Neural crest cell (in vitro differentiated cells): ENCODE data around the gene IMMT. TPM values are rescaled to one million over a fixed set of nuclear protein-coding genes. Genes with fewer than 3 reads are reported as not detected.

Experiments used
- DNase-seq: peaks from one replicate; pipeline ENCODE4 v3.0.0; 2021; ENCODE audit warnings: low read depth, mixed read lengths, low spot score
- H3K27ac Mint-ChIP-seq: one replicate; pipeline ENCODE4 v1.8.0; 2021; ENCODE audit warnings: mild to moderate bottlenecking, mixed read lengths; ENCODE audit not compliant: unreplicated experiment
- H3K27me3 Mint-ChIP-seq: 2 replicates; pipeline ENCODE4 v1.8.0; 2021; ENCODE audit warnings: low read depth, mild to moderate bottlenecking, mixed read lengths
- H3K36me3 Mint-ChIP-seq: 2 replicates; pipeline ENCODE4 v1.8.0; 2021; ENCODE audit warnings: low read depth, mild to moderate bottlenecking, mixed read lengths
- H3K4me1 Mint-ChIP-seq: 2 replicates; pipeline ENCODE4 v1.8.0; 2021; ENCODE audit warnings: mixed read lengths
- H3K4me3 Mint-ChIP-seq: one replicate; pipeline ENCODE4 v1.8.0; 2021; ENCODE audit warnings: mild to moderate bottlenecking, mixed read lengths
- H3K9me3 Mint-ChIP-seq: 2 replicates; pipeline ENCODE4 v1.8.0; 2021; ENCODE audit warnings: mixed read lengths
- CTCF ChIP-seq: fragments of 200-600 bp; sonication (generic); conservative IDR thresholded peaks from 2 replicates; pipeline ENCODE4 v1.5.0; 2021; ENCODE audit warnings: antibody characterized with exemption, mild to moderate bottlenecking
- total RNA-seq: library from RNA; stranded (reverse); gene quantifications from 2 replicates; pipeline ENCODE4 v1.2.1, GENCODE V29; 2021

Gene IMMT
- total RNA-seq, 1 donor from 2014 or later: 120 TPM

GRCh38 chr2:86105969-86106945 lies 89.0 kb downstream of the IMMT start, which contains the start of gene PTCD3:
Gene PTCD3, plus strand, starts transcription at chr2:86106235. Its CDS starts 13 bp downstream, at chr2:86106248.
- no peak for TF ChIP-seq CTCF
- Mint-ChIP-seq H3K4me3 (peak within 1 kb of the TSS; percentile 97), H3K36me3 (peaks cover 16% of the 10 kb centered on the region), H3K27ac (peak within 1 kb of the TSS; percentile 100), H3K27me3 (no peaks in the 10 kb centered on the region), H3K9me3 (no peaks in the 10 kb centered on the region), H3K4me1 (peaks cover 40% of the 10 kb centered on the region)
- DNase-seq: peak; percentile 84

- H3K4me1 Mint-ChIP-seq: peaks cover 40% of the 10 kb centered on the region
- peak within 1 kb of the TSS; percentile 97 for H3K4me3 Mint-ChIP-seq
- peaks cover 12% of the 10 kb centered on the region for H3K36me3 Mint-ChIP-seq
- peak within 1 kb of the TSS; percentile 100 for H3K27ac Mint-ChIP-seq
- peak; percentile 71 for DNase-seq
- peak; percentile 20 for TF ChIP-seq CTCF
- no peaks in the 10 kb centered on the region for H3K9me3 Mint-ChIP-seq
- no peaks in the 10 kb centered on the region for H3K27me3 Mint-ChIP-seq
Observed at GRCh38 chr2:86105252-86105968, 89.9 kb downstream of the IMMT start, which contains the start of gene POLR1A. Gene POLR1A, minus strand, starts transcription at chr2:86105886. Its CDS starts 110 bp downstream, at chr2:86105776.

- Mint-ChIP-seq H3K36me3 (peaks cover 24% of the 10 kb centered on the region), H3K27me3 (no peaks in the 10 kb centered on the region), H3K27ac (no peak overlapping the region), H3K4me1 (peaks cover 32% of the 10 kb centered on the region), H3K9me3 (no peaks in the 10 kb centered on the region), H3K4me3 (no peak overlapping the region)
- no peak for DNase-seq
- TF ChIP-seq CTCF: no peak
Observed at GRCh38 chr2:86102157-86102556, 93.1 kb downstream of the IMMT start.

- peaks cover 3% of the 10 kb centered on the region for H3K4me1 Mint-ChIP-seq
- no peak for DNase-seq
- no peaks in the 10 kb centered on the region for H3K9me3 Mint-ChIP-seq
- TF ChIP-seq CTCF: no peak
- no peaks in the 10 kb centered on the region for H3K27me3 Mint-ChIP-seq
- H3K36me3 Mint-ChIP-seq: peaks cover 29% of the 10 kb centered on the region
- no peak overlapping the region for H3K4me3 Mint-ChIP-seq
- H3K27ac Mint-ChIP-seq: no peak overlapping the region
Observed at GRCh38 chr2:86097913-86098312, 97.3 kb downstream of the IMMT start.

- no peaks in the 10 kb centered on the region for H3K4me1 Mint-ChIP-seq
- peaks cover 23% of the 10 kb centered on the region for H3K36me3 Mint-ChIP-seq
- H3K27ac Mint-ChIP-seq: no peak overlapping the region
- H3K9me3 Mint-ChIP-seq: no peaks in the 10 kb centered on the region
- DNase-seq: no peak
- no peak for TF ChIP-seq CTCF
- H3K27me3 Mint-ChIP-seq: no peaks in the 10 kb centered on the region
- H3K4me3 Mint-ChIP-seq: no peak overlapping the region
Observed at GRCh38 chr2:86097114-86097896, 98.0 kb downstream of the IMMT start.
